ENCODE data around the gene PLAGL1.

GRCh38 chr6:143952060-143952778 lies 55.8 kb downstream of the PLAGL1 start:
- TF ChIP-seq CTCF (IDR thresholded peaks at IDR 0.05) (no peak), POLR2A (IDR thresholded peaks at IDR 0.05) (no peak), POLR2AphosphoS5 (IDR thresholded peaks at IDR 0.05) (no peak)
